ENCODE measurements around the gene CKMT2. TPM values are rescaled to one million over a fixed set of nuclear protein-coding genes. Genes with fewer than 3 reads are reported as not detected.

CKMT2 gene
- total and polyA plus RNA-seq, 2 of the 4 experiments (the other 2 are of a cell fraction) = 0.21 to 0.36 TPM

- H3K9ac ChIP-seq (ENCODE audit: low read depth, low read length) = no peak overlapping the region
- H3K23ac ChIP-seq (ENCODE audit: low read depth, low read length) = no peak overlapping the region
- no peak overlapping the region for H2BK5ac ChIP-seq (ENCODE audit: low read depth, low read length, poor library complexity, severe bottlenecking)
- no peaks in the 10 kb centered on the region for H3K27me3 ChIP-seq (ENCODE audit: control insufficient read depth, insufficient read depth, low read length)
- no peak for DNase-seq
- no peaks in the 10 kb centered on the region for H4K20me1 ChIP-seq (ENCODE audit: insufficient read depth, low read length)
- H2AK5ac ChIP-seq (ENCODE audit: low read depth, low read length) = no peak overlapping the region
- ChIA-PET POLR2A (ENCODE audit: unreplicated experiment) (no interaction called here), CTCF (no interaction called here)
- BruUV-seq (replicated peaks) = no TSS peak
- peaks cover 2% of the 10 kb centered on the region; the same call in 1 of the 2 replicates for H3K4me1 ChIP-seq (ENCODE audit: control insufficient read depth, insufficient read depth, low read length)
- peaks cover 2% of the 10 kb centered on the region; the same call in 1 of the 2 replicates for H3K36me3 ChIP-seq (ENCODE audit: control insufficient read depth, insufficient read depth, low read length)
- H3K14ac ChIP-seq (replicated peaks; ENCODE audit: low read depth, low read length) = no peak overlapping the region
- no peak for ATAC-seq (ENCODE audit: low read depth)
- no peak overlapping the region for H2BK120ac ChIP-seq (ENCODE audit: low read depth, low read length)
- H3K9me1 ChIP-seq (ENCODE audit: insufficient read depth, low read length) = peaks cover 9% of the 10 kb centered on the region
- no CpG with 5 or more reads among the region's 3 CpGs for WGBS, 2 experiments (ENCODE audit: extremely low coverage in 2 of 2, insufficient read length in 1 of 2)
- H4K5ac ChIP-seq (ENCODE audit: low read depth, low read length) = no peak overlapping the region
- in situ Hi-C loops (cut with MboI; ENCODE audit: low sequenced_read_pairs) (no loop called here), dilution Hi-C loops (cut with HindIII; ENCODE audit: low sequenced_read_pairs, unreplicated experiment) (no loop called here), intact Hi-C loops (cut with micrococcal nuclease) (no loop called here)
- no peak overlapping the region for H3K56ac ChIP-seq (ENCODE audit: extremely low read depth, insufficient read depth, low read length)
- no peak overlapping the region for H2AFZ ChIP-seq (replicated peaks; ENCODE audit: low read length, poor library complexity)
- no peak overlapping the region for H3K4me2 ChIP-seq (ENCODE audit: low read depth, low read length)
- no peak overlapping the region for H4K91ac ChIP-seq (ENCODE audit: insufficient read depth, low read depth, low read length)
- no peak overlapping the region for H2BK15ac ChIP-seq (ENCODE audit: low read depth, low read length)
- H4K8ac ChIP-seq (ENCODE audit: low read depth in 2 of 2, low read length in 2 of 2) = no peak overlapping the region
- H3K4ac ChIP-seq (ENCODE audit: low read depth, low read length) = no peak overlapping the region
- TF ChIP-seq POLR2A (IDR thresholded peaks at IDR 0.05; ENCODE audit: low read depth, low read length) = no peak
- no peak for TF ChIP-seq RAD21 (IDR thresholded peaks at IDR 0.05; ENCODE audit: low read length)
- no peak for TF ChIP-seq CEBPB (IDR thresholded peaks at IDR 0.05; ENCODE audit: low read depth, low read length)
- no peak for TF ChIP-seq FOS (IDR thresholded peaks at IDR 0.05; ENCODE audit: low read depth, low read length)
- no peak for TF ChIP-seq RFX5 (IDR thresholded peaks at IDR 0.05; ENCODE audit: low read depth, low read length)
- TF ChIP-seq RCOR1 (IDR thresholded peaks at IDR 0.05; ENCODE audit: insufficient replicate concordance, low read length) = no peak
- TF ChIP-seq CTCF (conservative IDR thresholded peaks at IDR 0.05; ENCODE audit: low read depth, low read length) = no peak
- no peak for TF ChIP-seq MAZ (IDR thresholded peaks at IDR 0.05; ENCODE audit: borderline replicate concordance, low read depth, low read length)
- H3K27ac ChIP-seq (ENCODE audit: insufficient read depth, low read length) = no peak overlapping the region
- no peak overlapping the region for H2BK20ac ChIP-seq (ENCODE audit: low read depth, low read length)
- no peak overlapping the region for H3K4me3 ChIP-seq (ENCODE audit: insufficient read depth, low read depth, low read length)
- H3K79me1 ChIP-seq (ENCODE audit: low read depth in 1 of 2, low read length in 2 of 2) = no peaks in the 10 kb centered on the region
- H3K18ac ChIP-seq (ENCODE audit: low read depth, low read length) = no peak overlapping the region
- H3K9me3 ChIP-seq (ENCODE audit: control insufficient read depth, insufficient read depth, low read length) = no peaks in the 10 kb centered on the region
- H2AK9ac ChIP-seq (replicated peaks; ENCODE audit: low read depth, low read length, poor library complexity) = no peak overlapping the region
Observed at GRCh38 chr5:81234801-81235200, 1.7 kb downstream of the CKMT2 start.

Data from IMR-90 (cell line).